ENCODE results near the gene TMEM109.

TMEM109 gene

GRCh38 chr11:60918251-60918938, 4.4 kb downstream of the TMEM109 start:
- H4K20me1 ChIP-seq = peaks cover 80% of the 10 kb centered on the region
- no peak overlapping the region for H3K9ac ChIP-seq
- peaks cover 54% of the 10 kb centered on the region for H3K4me1 ChIP-seq
- peaks cover 66% of the 10 kb centered on the region for H3K36me3 ChIP-seq
- H3K4me2 ChIP-seq = no peak overlapping the region
- no peak overlapping the region for H3K27ac ChIP-seq
- no peak overlapping the region for H3K4me3 ChIP-seq
- H3K27me3 ChIP-seq = peaks cover 16% of the 10 kb centered on the region
- no peak for TF ChIP-seq Cebpa-rat (IDR thresholded peaks at IDR 0.05)
- H3K9me3 ChIP-seq = no peaks in the 10 kb centered on the region

DNA sequence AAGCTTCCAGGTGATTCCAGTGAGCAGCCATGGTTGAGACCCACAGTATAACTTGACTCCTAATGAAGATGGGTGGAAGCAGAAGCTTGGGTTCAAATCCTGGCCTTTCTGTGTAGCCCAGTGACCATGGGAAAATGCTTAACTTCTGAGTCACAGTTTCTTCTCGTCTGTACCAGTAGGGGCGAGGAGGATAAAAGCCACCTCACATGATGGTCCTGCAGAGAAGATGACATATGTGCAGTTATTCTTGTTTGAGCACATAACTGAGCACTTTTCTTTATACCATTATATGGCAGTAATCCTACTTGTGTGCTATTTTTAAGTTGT, 4.9 kb downstream of the TMEM109 start:
- peaks cover 21% of the 10 kb centered on the region for H3K27me3 ChIP-seq
- H3K4me1 ChIP-seq = peaks cover 57% of the 10 kb centered on the region
- no peak for TF ChIP-seq Cebpa-rat (IDR thresholded peaks at IDR 0.05)
- no peak overlapping the region for H3K4me3 ChIP-seq
- H3K27ac ChIP-seq = no peak overlapping the region
- H3K9ac ChIP-seq = no peak overlapping the region
- peaks cover 85% of the 10 kb centered on the region for H4K20me1 ChIP-seq
- H3K9me3 ChIP-seq = no peaks in the 10 kb centered on the region
- peaks cover 69% of the 10 kb centered on the region for H3K36me3 ChIP-seq
- H3K4me2 ChIP-seq = no peak overlapping the region

GRCh38 chr11:60919320-60919719, 5.4 kb downstream of the TMEM109 start:
- H3K36me3 ChIP-seq = peaks cover 69% of the 10 kb centered on the region
- TF ChIP-seq Cebpa-rat (IDR thresholded peaks at IDR 0.05) = no peak
- H3K9ac ChIP-seq = no peak overlapping the region
- no peaks in the 10 kb centered on the region for H3K9me3 ChIP-seq
- H3K4me3 ChIP-seq = no peak overlapping the region
- H3K4me1 ChIP-seq = peaks cover 62% of the 10 kb centered on the region
- peaks cover 25% of the 10 kb centered on the region for H3K27me3 ChIP-seq
- H3K4me2 ChIP-seq = no peak overlapping the region
- H3K27ac ChIP-seq = no peak overlapping the region
- peaks cover 89% of the 10 kb centered on the region for H4K20me1 ChIP-seq

GRCh38 chr11:60919956-60920355, 6.0 kb downstream of the TMEM109 start:
- Histone ChIP-seq H3K4me1 (peaks cover 67% of the 10 kb centered on the region), H3K9ac (no peak overlapping the region), H3K4me2 (no peak overlapping the region), H4K20me1 (peaks cover 96% of the 10 kb centered on the region), H3K27me3 (peaks cover 31% of the 10 kb centered on the region), H3K36me3 (peaks cover 69% of the 10 kb centered on the region), H3K27ac (no peak overlapping the region), H3K9me3 (no peaks in the 10 kb centered on the region), H3K4me3 (no peak overlapping the region)
- TF ChIP-seq Cebpa-rat (IDR thresholded peaks at IDR 0.05) = no peak

- Histone ChIP-seq H3K4me2 (no peak overlapping the region), H3K9ac (no peak overlapping the region), H3K9me3 (no peaks in the 10 kb centered on the region), H4K20me1 (peaks cover 100% of the 10 kb centered on the region), H3K4me1 (peaks cover 68% of the 10 kb centered on the region), H3K4me3 (no peak overlapping the region), H3K27me3 (peaks cover 44% of the 10 kb centered on the region), H3K36me3 (peaks cover 69% of the 10 kb centered on the region), H3K27ac (no peak overlapping the region)
- TF ChIP-seq Cebpa-rat (IDR thresholded peaks at IDR 0.05) = no peak
Observed at GRCh38 chr11:60921259-60921658, 7.3 kb downstream of the TMEM109 start.

- no peaks in the 10 kb centered on the region for H3K9me3 ChIP-seq
- peak overlapping the region; percentile 94; the same call in 1 of the 2 replicates for H3K4me2 ChIP-seq
- 0 out of 2 replicates have a peak overlapping the region, but pooled peaks have one; percentile 20 for H3K9ac ChIP-seq
- H4K20me1 ChIP-seq = peaks cover 100% of the 10 kb centered on the region
- peaks cover 44% of the 10 kb centered on the region for H3K27me3 ChIP-seq
- H3K4me1 ChIP-seq = peaks cover 62% of the 10 kb centered on the region
- peaks cover 69% of the 10 kb centered on the region for H3K36me3 ChIP-seq
- TF ChIP-seq Cebpa-rat (IDR thresholded peaks at IDR 0.05) = no peak
- H3K4me3 ChIP-seq = no peak overlapping the region
- H3K27ac ChIP-seq = no peak overlapping the region
Observed at GRCh38 chr11:60921777-60922335, 7.9 kb downstream of the TMEM109 start.

DNA sequence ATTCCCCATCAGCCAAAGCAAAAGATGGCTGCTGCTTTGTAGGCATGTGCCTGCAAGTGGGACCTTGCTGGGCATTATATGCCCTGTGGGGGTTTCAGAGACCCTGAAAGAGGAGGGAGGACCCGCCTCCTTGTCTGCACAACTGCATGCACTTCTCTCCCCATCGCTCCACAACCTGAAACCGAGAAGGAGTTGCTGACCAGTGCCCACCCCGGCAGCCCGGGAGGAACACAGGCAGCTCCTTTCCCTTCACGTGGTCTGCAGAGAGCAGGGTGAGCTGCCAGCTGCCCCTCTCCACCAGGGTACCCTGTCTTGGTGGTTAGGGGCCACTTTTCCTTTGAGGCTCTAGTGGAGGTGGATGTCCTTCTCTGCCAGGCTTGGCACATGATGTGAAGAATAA, 8.9 kb downstream of the TMEM109 start:
- Histone ChIP-seq H3K9ac (no peak overlapping the region), H3K27me3 (peaks cover 44% of the 10 kb centered on the region)

DNA sequence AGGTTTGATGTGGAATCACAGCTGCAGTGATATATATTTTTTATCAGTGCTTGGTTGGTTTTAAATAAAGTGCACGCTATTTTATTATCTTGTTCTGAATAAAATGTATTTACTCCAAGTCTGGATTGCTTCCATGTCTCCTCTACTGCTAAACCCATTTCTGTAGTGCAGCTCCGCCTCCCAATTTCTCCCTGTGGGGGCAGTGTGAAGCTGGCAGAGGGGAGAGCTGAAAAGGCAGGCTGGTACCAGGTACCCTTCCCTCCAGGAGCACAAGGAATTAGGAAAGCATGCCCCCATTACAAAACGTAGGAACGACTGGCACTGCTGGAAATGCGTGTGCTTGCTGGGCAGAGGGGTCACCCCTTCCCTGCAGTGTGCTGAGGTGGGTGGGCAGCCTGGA, 9.4 kb downstream of the TMEM109 start:
- Histone ChIP-seq H3K9ac (peak overlapping the region; percentile 79; the same call in 1 of the 2 replicates), H3K27ac (no peak overlapping the region), H3K4me2 (peak overlapping the region; percentile 94), H3K9me3 (no peaks in the 10 kb centered on the region), H4K20me1 (peaks cover 94% of the 10 kb centered on the region), H3K27me3 (peaks cover 44% of the 10 kb centered on the region), H3K36me3 (peaks cover 62% of the 10 kb centered on the region), H3K4me1 (peaks cover 63% of the 10 kb centered on the region), H3K4me3 (no peak overlapping the region)
- no peak for TF ChIP-seq Cebpa-rat (IDR thresholded peaks at IDR 0.05)

More for the DNA sequence above, 8.9 kb downstream of the TMEM109 start:
- Histone ChIP-seq H3K4me1 (peaks cover 63% of the 10 kb centered on the region), H3K36me3 (peaks cover 62% of the 10 kb centered on the region), H3K4me3 (no peak overlapping the region), H4K20me1 (peaks cover 98% of the 10 kb centered on the region), H3K9me3 (no peaks in the 10 kb centered on the region), H3K27ac (no peak overlapping the region), H3K4me2 (peak overlapping the region; percentile 94)
- TF ChIP-seq Cebpa-rat (IDR thresholded peaks at IDR 0.05) = no peak

- H3K27ac ChIP-seq = 0 out of 2 replicates have a peak overlapping the region, but pooled peaks have one; percentile 69
- H4K20me1 ChIP-seq = peaks cover 90% of the 10 kb centered on the region
- peak overlapping the region; percentile 94 for H3K4me2 ChIP-seq
- H3K4me3 ChIP-seq = peak overlapping the region; percentile 82
- no peak for TF ChIP-seq Cebpa-rat (IDR thresholded peaks at IDR 0.05)
- peak overlapping the region; percentile 79; the same call in 1 of the 2 replicates for H3K9ac ChIP-seq
- peaks cover 44% of the 10 kb centered on the region for H3K27me3 ChIP-seq
- H3K36me3 ChIP-seq = peaks cover 61% of the 10 kb centered on the region
- peaks cover 59% of the 10 kb centered on the region for H3K4me1 ChIP-seq
- no peaks in the 10 kb centered on the region for H3K9me3 ChIP-seq
Observed at GRCh38 chr11:60923800-60924109, 9.8 kb downstream of the TMEM109 start.

DNA sequence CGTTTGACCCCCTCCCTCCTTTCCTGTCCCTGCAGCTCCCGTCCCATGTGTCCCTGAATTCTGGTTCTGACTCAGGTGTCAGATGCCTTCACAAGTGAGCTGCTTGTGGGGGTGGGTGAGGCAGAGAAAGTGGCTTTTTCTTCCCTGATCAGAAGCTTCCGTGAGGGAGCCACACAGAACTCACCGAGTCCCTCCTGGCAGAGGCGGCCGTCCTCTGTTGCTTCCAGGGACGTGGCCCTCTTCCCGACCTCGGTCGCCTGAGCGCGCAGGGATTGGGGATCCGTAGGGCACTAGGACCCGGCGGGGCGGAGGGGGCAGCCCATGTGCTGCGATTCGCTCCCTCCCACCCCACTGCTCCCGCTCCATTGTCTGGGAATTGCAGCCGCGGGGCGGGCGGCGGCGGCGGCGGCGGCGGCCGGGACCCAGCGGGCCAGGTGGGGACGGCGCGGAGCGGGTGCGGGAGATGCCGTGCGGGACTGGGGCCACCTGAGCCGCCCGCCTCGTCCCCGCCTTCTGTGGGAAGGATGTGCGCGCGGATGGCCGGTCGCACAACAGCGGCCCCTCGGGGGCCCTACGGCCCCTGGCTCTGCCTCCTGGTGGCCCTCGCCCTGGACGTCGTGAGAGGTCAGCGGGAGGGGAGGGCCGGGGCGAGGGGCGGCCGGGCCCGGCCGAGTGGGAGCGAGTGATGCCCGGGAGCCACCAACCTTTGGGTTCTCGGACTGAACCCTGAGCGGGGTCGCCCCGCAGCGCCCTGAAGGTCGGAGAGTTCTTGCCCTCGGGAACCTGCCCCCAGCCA, 10.3 kb downstream of the TMEM109 start, which contains the start of gene TMEM132A:
TSS of gene TMEM132A (plus strand) at position 351 of the 796 bp plus-strand sequence. CDS start at position 525, 174 bp downstream.
- Histone ChIP-seq H3K4me2 (peak within 1 kb of the TSS; percentile 94), H3K27ac (peak within 1 kb of the TSS; percentile 69), H4K20me1 (peaks cover 84% of the 10 kb centered on the region)

More for the DNA sequence above, 10.3 kb downstream of the TMEM109 start, which contains the start of gene TMEM132A:
- H3K9me3 ChIP-seq = no peaks in the 10 kb centered on the region
- peaks cover 44% of the 10 kb centered on the region for H3K27me3 ChIP-seq
- peak within 1 kb of the TSS; percentile 82 for H3K4me3 ChIP-seq
- peaks cover 59% of the 10 kb centered on the region for H3K36me3 ChIP-seq
- peak within 1 kb of the TSS; percentile 79 for H3K9ac ChIP-seq
- peaks cover 58% of the 10 kb centered on the region for H3K4me1 ChIP-seq
- no peak for TF ChIP-seq Cebpa-rat (IDR thresholded peaks at IDR 0.05)
